ENCODE results near the gene CNR1.

Gene CNR1

GRCh38 chr6:88143421-88144157, 22.6 kb downstream of the CNR1 start:
- no peak for DNase-seq (ENCODE audit: low read depth)

GRCh38 chr6:88142297-88142668, 23.9 kb downstream of the CNR1 start:
- no peak for DNase-seq (ENCODE audit: low read depth)

- DNase-seq (ENCODE audit: low read depth) = no peak
These were observed 24.4 kb downstream of the CNR1 start for GRCh38 chr6:88141561-88142296.

GRCh38 chr6:88137915-88138314, 28.2 kb downstream of the CNR1 start:
- no peak for DNase-seq (ENCODE audit: low read depth)

GRCh38 chr6:88135578-88136114, 30.5 kb downstream of the CNR1 start:
- DNase-seq (ENCODE audit: low read depth) = no peak

- no peak for DNase-seq (ENCODE audit: low read depth)
These were observed 31.6 kb downstream of the CNR1 start for GRCh38 chr6:88134575-88134974.

- DNase-seq (ENCODE audit: low read depth) = no peak
These were observed 32.4 kb downstream of the CNR1 start for GRCh38 chr6:88133718-88134117.

- DNase-seq (ENCODE audit: low read depth) = no peak
These were observed 41.1 kb downstream of the CNR1 start for GRCh38 chr6:88124925-88125557.

- no peak for DNase-seq (ENCODE audit: low read depth)
These were observed 45.5 kb downstream of the CNR1 start for GRCh38 chr6:88120635-88121034.

GRCh38 chr6:88119769-88120168, 46.4 kb downstream of the CNR1 start:
- DNase-seq (ENCODE audit: low read depth) = no peak

GRCh38 chr6:88116276-88116675, 49.9 kb downstream of the CNR1 start:
- DNase-seq (ENCODE audit: low read depth) = no peak

- no peak for DNase-seq (ENCODE audit: low read depth)
These were observed 50.8 kb downstream of the CNR1 start for GRCh38 chr6:88115307-88115706.

GRCh38 chr6:88114838-88115237, 51.3 kb downstream of the CNR1 start:
- no peak for DNase-seq (ENCODE audit: low read depth)

GRCh38 chr6:88111991-88112390, 54.2 kb downstream of the CNR1 start:
- no peak for DNase-seq (ENCODE audit: low read depth)

- no peak for DNase-seq (ENCODE audit: low read depth)
These were observed 58.9 kb downstream of the CNR1 start for GRCh38 chr6:88107241-88107640.

- DNase-seq (ENCODE audit: low read depth) = no peak
These were observed 60.3 kb downstream of the CNR1 start for GRCh38 chr6:88105741-88106340.

Data from non-pigmented ciliary epithelial cell (primary cell).